ENCODE data around the gene TPP1. TPM values are rescaled to one million over a fixed set of nuclear protein-coding genes. Genes with fewer than 3 reads are reported as not detected.

Gene TPP1
- total and polyA plus RNA-seq, 4 donors, result 52.8 to 108 (median 86.5) TPM

GRCh38 chr11:6640036-6640984 is 21.1 kb upstream of the TPP1 start:
- no peak for TF ChIP-seq FOXA1 (IDR thresholded peaks at IDR 0.05)
- no peak for TF ChIP-seq ZBTB33 (IDR thresholded peaks at IDR 0.05)
- TF ChIP-seq HNF4A (conservative IDR thresholded peaks at IDR 0.05), result no peak
- no peak for TF ChIP-seq FOXA2 (IDR thresholded peaks at IDR 0.05)
- TF ChIP-seq, protein P1, sequence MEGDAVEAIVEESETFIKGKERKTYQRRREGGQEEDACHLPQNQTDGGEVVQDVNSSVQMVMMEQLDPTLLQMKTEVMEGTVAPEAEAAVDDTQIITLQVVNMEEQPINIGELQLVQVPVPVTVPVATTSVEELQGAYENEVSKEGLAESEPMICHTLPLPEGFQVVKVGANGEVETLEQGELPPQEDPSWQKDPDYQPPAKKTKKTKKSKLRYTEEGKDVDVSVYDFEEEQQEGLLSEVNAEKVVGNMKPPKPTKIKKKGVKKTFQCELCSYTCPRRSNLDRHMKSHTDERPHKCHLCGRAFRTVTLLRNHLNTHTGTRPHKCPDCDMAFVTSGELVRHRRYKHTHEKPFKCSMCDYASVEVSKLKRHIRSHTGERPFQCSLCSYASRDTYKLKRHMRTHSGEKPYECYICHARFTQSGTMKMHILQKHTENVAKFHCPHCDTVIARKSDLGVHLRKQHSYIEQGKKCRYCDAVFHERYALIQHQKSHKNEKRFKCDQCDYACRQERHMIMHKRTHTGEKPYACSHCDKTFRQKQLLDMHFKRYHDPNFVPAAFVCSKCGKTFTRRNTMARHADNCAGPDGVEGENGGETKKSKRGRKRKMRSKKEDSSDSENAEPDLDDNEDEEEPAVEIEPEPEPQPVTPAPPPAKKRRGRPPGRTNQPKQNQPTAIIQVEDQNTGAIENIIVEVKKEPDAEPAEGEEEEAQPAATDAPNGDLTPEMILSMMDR (IDR thresholded peaks at IDR 0.05; ENCODE audit: low read depth, low read length, missing input control), result no peak
- no peak for TF ChIP-seq SP1 (IDR thresholded peaks at IDR 0.05)
- TF ChIP-seq, protein P2, sequence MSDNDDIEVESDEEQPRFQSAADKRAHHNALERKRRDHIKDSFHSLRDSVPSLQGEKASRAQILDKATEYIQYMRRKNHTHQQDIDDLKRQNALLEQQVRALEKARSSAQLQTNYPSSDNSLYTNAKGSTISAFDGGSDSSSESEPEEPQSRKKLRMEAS (IDR thresholded peaks at IDR 0.05), result no peak
- no peak for TF ChIP-seq RAD21 (IDR thresholded peaks at IDR 0.05)
- TF ChIP-seq YY1 (IDR thresholded peaks at IDR 0.05), result no peak
- TF ChIP-seq REST (IDR thresholded peaks at IDR 0.05), result no peak
- TF ChIP-seq GABPA (IDR thresholded peaks at IDR 0.05 in 1 of 2, conservative IDR thresholded peaks at IDR 0.05 in 1 of 2), result no peak
- no peak for TF ChIP-seq NR2F2 (IDR thresholded peaks at IDR 0.05)
- no peak for TF ChIP-seq TAF1 (conservative IDR thresholded peaks at IDR 0.05)
- TF ChIP-seq JUND (IDR thresholded peaks at IDR 0.05), result no peak
- no peak for TF ChIP-seq HNF4G (IDR thresholded peaks at IDR 0.05)
- TF ChIP-seq RXRA (IDR thresholded peaks at IDR 0.05), result no peak
- no peak for TF ChIP-seq EGR1 (IDR thresholded peaks at IDR 0.05; ENCODE audit: low read depth in 2 of 2)
- Histone ChIP-seq H3K9me3 (ENCODE audit: control insufficient read depth in 4 of 4, low read length in 3 of 4) (no peaks in the 10 kb centered on the region), H3K4me3 (ENCODE audit: low read depth in 1 of 3, low read length in 3 of 3) (no peak overlapping the region), H3K27ac (ENCODE audit: low read depth in 1 of 2, low read length in 2 of 2) (no peak overlapping the region), H3K9ac (ENCODE audit: low read depth in 1 of 2, low read length in 2 of 2) (no peak overlapping the region), H3K4me1 (ENCODE audit: control insufficient read depth in 4 of 4, insufficient read depth in 4 of 4, low read length in 3 of 4) (peaks cover 3 to 27% (median 18%) of the 10 kb centered on the region in 4 donors), H3K27me3 (ENCODE audit: control insufficient read depth in 4 of 4, insufficient read depth in 4 of 4, low read length in 3 of 4) (no peaks in the 10 kb centered on the region), H3K36me3 (ENCODE audit: control insufficient read depth in 4 of 4, insufficient read depth in 3 of 4, low read depth in 1 of 4, low read length in 3 of 4) (no peaks in the 10 kb centered on the region)
- no peak for DNase-seq (ENCODE audit: low spot score)
- WGBS, result 97% methylated on average over 36 of the region's 36 CpGs

Data from liver (tissue), 9 donors.